Endothelial cell of umbilical vein (primary cell): ENCODE measurements around the gene PSMB2. TPM values are rescaled to one million over a fixed set of nuclear protein-coding genes. Genes with fewer than 3 reads are reported as not detected.

ENCODE experiments used
- BruUV-seq: library from RNA; stranded (reverse); fragments of 400-500 nt; replicated peaks from 2 replicates; lab custom pipeline; 2021; lab: Mats Ljungman, UMichigan
- CTCF ChIA-PET: fragments of 300-600, 350-600 bp; sonication (Branson Sonifier 250); formaldehyde crosslinking; loops from one replicate; lab custom pipeline; 2021; ENCODE audit warnings: antibody characterized with exemption, inconsistent platforms; lab: Charles Lee
- POLR2A ChIA-PET: fragments of 300-600, 350-600 bp; sonication (Branson Sonifier 250); formaldehyde crosslinking; loops from one replicate; lab custom pipeline; 2021; ENCODE audit warnings: antibody characterized with exemption, inconsistent platforms; lab: Charles Lee
- DNase-seq: peaks from one replicate; pipeline ENCODE4 v3.0.0-alpha.2; 2011; ENCODE audit warnings: low read depth, low spot score
- FAIRE-seq: peaks from 2 replicates; lab custom pipeline; 2011; peaks lifted over from hg19 to GRCh38; lab: Jason Lieb, UNC
- H2AFZ ChIP-seq: 2 replicates; pipeline ENCODE4 v1.6.0; 2012; ENCODE audit warnings: low read depth, low read length, control low read depth, inconsistent platforms
- H3K27ac ChIP-seq: 2 replicates; pipeline ENCODE4 v1.5.1; 2011; ENCODE audit warnings: low read depth, mild to moderate bottlenecking, control low read depth, low read length, moderate library complexity; ENCODE audit not compliant: insufficient read depth
- H3K27me3 ChIP-seq, 2 experiments: 2 replicates each; pipeline versions ENCODE4 v1.6.0 to v1.6.1; 2011; ENCODE audit warnings: low read length in 2 of 2, mixed read lengths in 1 of 2; ENCODE audit not compliant: control insufficient read depth in 2 of 2, insufficient read depth in 2 of 2
- H3K36me3 ChIP-seq, 2 experiments: 2 replicates in 1 of 2; 3 replicates in 1 of 2; pipeline ENCODE4 v1.5.1; 2011; ENCODE audit warnings: low read length in 2 of 2, mild to moderate bottlenecking in 1 of 2, moderate library complexity in 1 of 2; ENCODE audit not compliant: control insufficient read depth in 2 of 2, insufficient read depth in 2 of 2; ENCODE audit errors: extremely low read depth in 1 of 2
- H3K4me1 ChIP-seq: 3 replicates; pipeline ENCODE4 v1.5.1; 2011; ENCODE audit warnings: mild to moderate bottlenecking, low read length; ENCODE audit not compliant: control insufficient read depth, insufficient read depth; ENCODE audit errors: extremely low read depth
- H3K4me2 ChIP-seq: 2 replicates; pipeline ENCODE4 v1.6.1; 2011; ENCODE audit warnings: low read length, control low read depth, mixed read lengths; ENCODE audit not compliant: insufficient read depth
- H3K4me3 ChIP-seq, 3 experiments: fragments of 200-600 bp in 1 of 3; sonication (generic), shearing (Covaris generic) in 1 of 3; replicated peaks in 1 of 3; 2 replicates each; pipeline ENCODE4 v1.5.1; 2011 to 2016; ENCODE audit warnings: control low read depth in 3 of 3, low read length in 3 of 3, mild to moderate bottlenecking in 2 of 3, inconsistent platforms in 1 of 3, low read depth in 1 of 3, moderate library complexity in 1 of 3; ENCODE audit not compliant: insufficient read depth in 1 of 3
- H3K79me2 ChIP-seq: 2 replicates; pipeline ENCODE4 v1.6.0; 2012; ENCODE audit warnings: low read length, inconsistent platforms; ENCODE audit not compliant: control insufficient read depth, insufficient read depth
- H3K9ac ChIP-seq: replicated peaks from 2 replicates; pipeline ENCODE3; 2011; ENCODE audit warnings: low read length, control low read depth; ENCODE audit not compliant: insufficient read depth; ENCODE audit errors: extremely low read depth
- H3K9me1 ChIP-seq: replicated peaks from 3 replicates; pipeline ENCODE4 v1.6.0; 2011; ENCODE audit warnings: mild to moderate bottlenecking, low read length; ENCODE audit not compliant: control insufficient read depth, insufficient read depth; ENCODE audit errors: extremely low read depth
- H3K9me3 ChIP-seq: replicated peaks from 2 replicates; pipeline ENCODE4 v1.5.1; 2012; ENCODE audit warnings: low read length, inconsistent platforms; ENCODE audit not compliant: control insufficient read depth, insufficient read depth
- H4K20me1 ChIP-seq: replicated peaks from 2 replicates; pipeline ENCODE3; 2011; ENCODE audit warnings: mild to moderate bottlenecking, low read length; ENCODE audit not compliant: control insufficient read depth, insufficient read depth; ENCODE audit errors: extremely low read depth
- CTCF ChIP-seq, 2 donors: IDR thresholded peaks; 1 replicate in 1 of 2; 2 replicates in 1 of 2; pipeline ENCODE4 v1.5.1; 2011; ENCODE audit warnings: low read length in 2 of 2, mild to moderate bottlenecking in 2 of 2, moderate library complexity in 2 of 2, control low read depth in 1 of 2, inconsistent platforms in 1 of 2, low read depth in 1 of 2; ENCODE audit not compliant: insufficient read depth in 1 of 2; ENCODE audit errors: extremely low read depth in 1 of 2
- EZH2 ChIP-seq: IDR thresholded peaks from 2 replicates; pipeline ENCODE4 v1.6.1; 2012; ENCODE audit warnings: borderline replicate concordance, low read depth, mild to moderate bottlenecking, moderate library complexity, low read length, inconsistent platforms; ENCODE audit not compliant: severe bottlenecking
- FOS ChIP-seq: IDR thresholded peaks from 2 replicates; pipeline ENCODE4 v1.6.1; 2011; ENCODE audit warnings: mild to moderate bottlenecking, low read length, moderate library complexity, borderline replicate concordance; ENCODE audit not compliant: insufficient read depth
- GATA2 ChIP-seq: IDR thresholded peaks from 2 replicates; pipeline ENCODE4 v1.7.0; 2011; ENCODE audit warnings: low read depth, mild to moderate bottlenecking, moderate library complexity, mixed read lengths, low read length; ENCODE audit not compliant: insufficient read length, insufficient read depth
- JUN ChIP-seq: IDR thresholded peaks from 2 replicates; pipeline ENCODE4 v1.6.1; 2011; ENCODE audit warnings: borderline replicate concordance, low read depth; ENCODE audit not compliant: insufficient read length, insufficient read depth
- MAX ChIP-seq: IDR thresholded peaks from 2 replicates; pipeline ENCODE4 v1.6.1; 2011; ENCODE audit not compliant: insufficient read depth, insufficient read length
- MYC ChIP-seq: IDR thresholded peaks from one replicate; pipeline ENCODE4 v1.6.1; 2011; ENCODE audit warnings: mild to moderate bottlenecking, low read depth, low read length
- POLR2A ChIP-seq: IDR thresholded peaks from 2 replicates; pipeline ENCODE4 v1.6.1; 2012; ENCODE audit warnings: low read depth, mild to moderate bottlenecking, control low read depth, low read length
- POLR2AphosphoS5 ChIP-seq: IDR thresholded peaks from 2 replicates; pipeline ENCODE4 v1.6.1; 2012; ENCODE audit warnings: low read depth, mild to moderate bottlenecking, control low read depth, low read length, moderate library complexity; ENCODE audit not compliant: insufficient read depth
- dilution Hi-C: fragments of 300-500 bp; cut with MboI; formaldehyde crosslinking; loops from one replicate; pipeline ENCODE4 v1.15.0; 2019; ENCODE audit warnings: low sequenced_read_pairs; ENCODE audit not compliant: extremely low pct_ligation_motif_present
- intact Hi-C: fragments of 100-400 bp; cut with micrococcal nuclease; formaldehyde crosslinking; loops from one replicate; pipeline ENCODE4 v1.10.0; 2022
- polyA plus RNA-seq, 4 experiments: library from polyadenylated mRNA; depleted of rRNA in 3 of 4; stranded (reverse) in 3 of 4; unstranded in 1 of 4; fragments of >200 nt; gene quantifications; 2 replicates each; pipeline versions ENCODE4 v1.2.1 to v1.2.3, GENCODE V29; 2011 to 2012; ENCODE audit warnings: missing spikeins in 1 of 4
- total RNA-seq: library from RNA; stranded (reverse); gene quantifications from 2 replicates; pipeline ENCODE4 v1.2.3, GENCODE V29; 2021

The PSMB2 gene
- total and polyA plus RNA-seq, 2 donors (not counting 3 experiments of a cell fraction or from before 2014, with no cell fraction given) = 93.6 to 118 TPM

GRCh38 chr1:35674111-35674510 lies 32.8 kb upstream of the PSMB2 start:
- no peak for DNase-seq

More at GRCh38 chr1:35674111-35674510, 32.8 kb upstream of the PSMB2 start:
- Histone ChIP-seq H3K4me1 (no peaks in the 10 kb centered on the region), H3K9me3 (no peaks in the 10 kb centered on the region), H3K4me3 (no peak overlapping the region), H3K4me2 (no peak overlapping the region), H3K27me3 (peaks cover 6 to 20% of the 10 kb centered on the region in 2 experiments), H3K36me3 (no peaks in the 10 kb centered on the region), H3K27ac (no peak overlapping the region), H3K9ac (no peak overlapping the region), H4K20me1 (no peaks in the 10 kb centered on the region), H3K9me1 (no peaks in the 10 kb centered on the region), H3K79me2 (no peaks in the 10 kb centered on the region), H2AFZ (no peak overlapping the region)
- ChIA-PET POLR2A (no interaction called here), CTCF (no interaction called here)
- intact Hi-C loops (no loop called here), dilution Hi-C loops (no loop called here)
- no peak for FAIRE-seq
- no TSS peak for BruUV-seq
- no peak for TF ChIP-seq POLR2AphosphoS5
- no peak for TF ChIP-seq CTCF (IDR thresholded peaks at IDR 0.05; ENCODE audit: extremely low read depth in 1 of 2, insufficient read depth in 1 of 2, low read depth in 1 of 2, low read length in 2 of 2)
- TF ChIP-seq EZH2 = no peak
- no peak for TF ChIP-seq FOS
- no peak for TF ChIP-seq MYC
- no peak for TF ChIP-seq MAX
- no peak for TF ChIP-seq GATA2
- no peak for TF ChIP-seq POLR2A
- TF ChIP-seq JUN = no peak
